ENCODE results near the gene TASOR2.

The TASOR2 gene

GRCh38 chr10:5719546-5719945, 34.9 kb downstream of the TASOR2 start:
- Histone ChIP-seq H3K4me3 (ENCODE audit: extremely low read depth, insufficient read depth, low read length, poor library complexity, severe bottlenecking) (no peak overlapping the region), H3K9me3 (ENCODE audit: control insufficient read depth, low read length) (no peaks in the 10 kb centered on the region), H3K36me3 (ENCODE audit: control insufficient read depth, insufficient read depth, low read length) (peaks cover 18% of the 10 kb centered on the region), H3K27ac (ENCODE audit: low read depth, low read length, severe bottlenecking) (no peak overlapping the region), H3K4me1 (ENCODE audit: control insufficient read depth, insufficient read depth, low read length, poor library complexity, severe bottlenecking) (no peaks in the 10 kb centered on the region)
- WGBS, 2 experiments (ENCODE audit: insufficient coverage in 2 of 2) = 84 to 100% methylated on average over 1 to 2 of the region's 3 CpGs

- no peaks in the 10 kb centered on the region for H3K9me3 ChIP-seq (ENCODE audit: control insufficient read depth, low read length)
- no peaks in the 10 kb centered on the region for H3K4me1 ChIP-seq (ENCODE audit: control insufficient read depth, insufficient read depth, low read length, poor library complexity, severe bottlenecking)
- no peak overlapping the region for H3K27ac ChIP-seq (ENCODE audit: low read depth, low read length, severe bottlenecking)
- H3K4me3 ChIP-seq (ENCODE audit: extremely low read depth, insufficient read depth, low read length, poor library complexity, severe bottlenecking) = no peak overlapping the region
- WGBS, 2 experiments (ENCODE audit: insufficient coverage in 2 of 2) = 91 to 95% methylated on average over 4 to 5 of the region's 7 CpGs
- H3K36me3 ChIP-seq (ENCODE audit: control insufficient read depth, insufficient read depth, low read length) = peaks cover 22% of the 10 kb centered on the region
Measured at GRCh38 chr10:5720182-5720581, 35.5 kb downstream of the TASOR2 start.

GRCh38 chr10:5723692-5724091, 39.1 kb downstream of the TASOR2 start:
- Histone ChIP-seq H3K4me1 (ENCODE audit: control insufficient read depth, insufficient read depth, low read length, poor library complexity, severe bottlenecking) (no peaks in the 10 kb centered on the region), H3K27ac (ENCODE audit: low read depth, low read length, severe bottlenecking) (no peak overlapping the region), H3K9me3 (ENCODE audit: control insufficient read depth, low read length) (no peaks in the 10 kb centered on the region), H3K36me3 (ENCODE audit: control insufficient read depth, insufficient read depth, low read length) (peaks cover 49% of the 10 kb centered on the region), H3K4me3 (ENCODE audit: extremely low read depth, insufficient read depth, low read length, poor library complexity, severe bottlenecking) (no peak overlapping the region)
- no CpG with 5 or more reads among the region's 2 CpGs for WGBS, 2 experiments (ENCODE audit: insufficient coverage in 2 of 2)

- no peak overlapping the region for H3K4me3 ChIP-seq (ENCODE audit: extremely low read depth, insufficient read depth, low read length, poor library complexity, severe bottlenecking)
- H3K27ac ChIP-seq (ENCODE audit: low read depth, low read length, severe bottlenecking) = no peak overlapping the region
- peaks cover 59% of the 10 kb centered on the region for H3K36me3 ChIP-seq (ENCODE audit: control insufficient read depth, insufficient read depth, low read length)
- H3K9me3 ChIP-seq (ENCODE audit: control insufficient read depth, low read length) = no peaks in the 10 kb centered on the region
- WGBS, 2 experiments (ENCODE audit: insufficient coverage in 2 of 2) = 87 to 93% methylated on average over 3 of the region's 4 CpGs
- H3K4me1 ChIP-seq (ENCODE audit: control insufficient read depth, insufficient read depth, low read length, poor library complexity, severe bottlenecking) = no peaks in the 10 kb centered on the region
Measured at GRCh38 chr10:5730766-5731165, 46.1 kb downstream of the TASOR2 start.

GRCh38 chr10:5731559-5731958, 46.9 kb downstream of the TASOR2 start:
- H3K27ac ChIP-seq (ENCODE audit: low read depth, low read length, severe bottlenecking) = no peak overlapping the region
- peaks cover 56% of the 10 kb centered on the region for H3K36me3 ChIP-seq (ENCODE audit: control insufficient read depth, insufficient read depth, low read length)
- H3K9me3 ChIP-seq (ENCODE audit: control insufficient read depth, low read length) = no peaks in the 10 kb centered on the region
- H3K4me3 ChIP-seq (ENCODE audit: extremely low read depth, insufficient read depth, low read length, poor library complexity, severe bottlenecking) = no peak overlapping the region
- no peaks in the 10 kb centered on the region for H3K4me1 ChIP-seq (ENCODE audit: control insufficient read depth, insufficient read depth, low read length, poor library complexity, severe bottlenecking)
- WGBS, 2 experiments (ENCODE audit: insufficient coverage in 2 of 2) = 100% methylated on average over 2 of the region's 3 CpGs; no CpG with 5 or more reads in 1 of the 2 experiments

GRCh38 chr10:5732141-5732540, 47.5 kb downstream of the TASOR2 start:
- WGBS, 2 experiments (ENCODE audit: insufficient coverage in 2 of 2) = 85 to 100% methylated on average over 2 to 4 of the region's 4 CpGs
- H3K36me3 ChIP-seq (ENCODE audit: control insufficient read depth, insufficient read depth, low read length) = peaks cover 50% of the 10 kb centered on the region
- no peaks in the 10 kb centered on the region for H3K9me3 ChIP-seq (ENCODE audit: control insufficient read depth, low read length)
- no peak overlapping the region for H3K27ac ChIP-seq (ENCODE audit: low read depth, low read length, severe bottlenecking)
- H3K4me1 ChIP-seq (ENCODE audit: control insufficient read depth, insufficient read depth, low read length, poor library complexity, severe bottlenecking) = no peaks in the 10 kb centered on the region
- H3K4me3 ChIP-seq (ENCODE audit: extremely low read depth, insufficient read depth, low read length, poor library complexity, severe bottlenecking) = no peak overlapping the region

Data from mesodermal cell (in vitro differentiated cells).